Measurements from ENCODE around the gene RPS17.
A peak's percentile ranks its signal among the peaks of the same experiment; 100 is the strongest.
"Not testable (repeated sequence)": the region's sequence is repeated elsewhere in the genome, so short reads cannot be mapped to it uniquely, and the experiment has no call there.

Gene RPS17

GRCh38 chr15:82545478-82545877, 5.2 kb upstream of the RPS17 start:
- no peak for DNase-seq (ENCODE audit: low spot score)

- no peak for DNase-seq (ENCODE audit: low spot score)
Measured at GRCh38 chr15:82545002-82545401, 4.7 kb upstream of the RPS17 start.

DNA sequence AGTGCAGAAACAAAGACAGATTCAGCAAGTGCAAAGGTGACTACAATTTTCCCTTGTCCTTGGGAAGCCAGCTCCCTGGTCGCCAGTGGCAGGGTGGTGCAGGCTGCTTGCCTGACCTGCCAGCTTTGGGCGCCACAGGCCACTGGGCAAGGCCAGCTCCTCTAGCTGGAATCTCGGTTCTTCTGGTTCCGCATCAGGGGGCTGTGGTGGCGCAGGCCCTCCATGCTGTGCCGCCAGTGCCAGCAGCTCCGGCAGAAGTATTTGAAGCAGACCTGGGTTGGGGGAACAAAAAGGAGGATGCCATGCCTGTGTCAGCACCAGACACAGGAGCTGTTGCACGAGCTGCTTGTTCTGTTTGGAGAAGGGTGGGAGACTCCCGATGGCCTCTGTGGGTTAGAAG, 4.2 kb upstream of the RPS17 start:
- no peak for DNase-seq (ENCODE audit: low spot score)

DNA sequence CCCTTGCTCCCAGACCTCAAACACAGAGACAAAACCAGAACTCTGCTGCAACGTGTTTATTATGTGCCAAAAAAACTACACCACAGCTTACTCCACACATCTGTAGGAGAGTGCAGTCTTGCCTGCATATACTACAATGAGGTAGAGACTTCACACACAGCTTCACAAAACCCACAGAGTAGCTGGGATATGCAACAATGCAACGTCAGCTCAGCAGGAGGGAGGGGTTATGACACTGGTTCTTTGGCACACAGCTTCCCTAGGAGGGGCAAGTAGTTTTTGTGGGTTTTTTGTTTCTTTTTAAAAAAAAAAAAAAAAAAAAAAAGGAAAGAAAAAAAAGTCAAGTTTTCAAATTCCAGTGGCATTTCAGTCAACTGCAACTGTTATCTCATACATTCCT, 2.9 kb upstream of the RPS17 start:
- no peak for DNase-seq (ENCODE audit: low spot score)

GRCh38 chr15:82540984-82541431, 751 bp upstream of the RPS17 start:
- peak; percentile 34 for DNase-seq (ENCODE audit: low spot score)

- DNase-seq (ENCODE audit: low spot score): peak; percentile 21
Measured at GRCh38 chr15:82539691-82540054, 584 bp downstream of the RPS17 start.

GRCh38 chr15:82538961-82539690, 1.1 kb downstream of the RPS17 start:
- DNase-seq (ENCODE audit: low spot score): no peak

GRCh38 chr15:82537351-82537908, 2.8 kb downstream of the RPS17 start:
- DNase-seq (ENCODE audit: low spot score): no peak

DNA sequence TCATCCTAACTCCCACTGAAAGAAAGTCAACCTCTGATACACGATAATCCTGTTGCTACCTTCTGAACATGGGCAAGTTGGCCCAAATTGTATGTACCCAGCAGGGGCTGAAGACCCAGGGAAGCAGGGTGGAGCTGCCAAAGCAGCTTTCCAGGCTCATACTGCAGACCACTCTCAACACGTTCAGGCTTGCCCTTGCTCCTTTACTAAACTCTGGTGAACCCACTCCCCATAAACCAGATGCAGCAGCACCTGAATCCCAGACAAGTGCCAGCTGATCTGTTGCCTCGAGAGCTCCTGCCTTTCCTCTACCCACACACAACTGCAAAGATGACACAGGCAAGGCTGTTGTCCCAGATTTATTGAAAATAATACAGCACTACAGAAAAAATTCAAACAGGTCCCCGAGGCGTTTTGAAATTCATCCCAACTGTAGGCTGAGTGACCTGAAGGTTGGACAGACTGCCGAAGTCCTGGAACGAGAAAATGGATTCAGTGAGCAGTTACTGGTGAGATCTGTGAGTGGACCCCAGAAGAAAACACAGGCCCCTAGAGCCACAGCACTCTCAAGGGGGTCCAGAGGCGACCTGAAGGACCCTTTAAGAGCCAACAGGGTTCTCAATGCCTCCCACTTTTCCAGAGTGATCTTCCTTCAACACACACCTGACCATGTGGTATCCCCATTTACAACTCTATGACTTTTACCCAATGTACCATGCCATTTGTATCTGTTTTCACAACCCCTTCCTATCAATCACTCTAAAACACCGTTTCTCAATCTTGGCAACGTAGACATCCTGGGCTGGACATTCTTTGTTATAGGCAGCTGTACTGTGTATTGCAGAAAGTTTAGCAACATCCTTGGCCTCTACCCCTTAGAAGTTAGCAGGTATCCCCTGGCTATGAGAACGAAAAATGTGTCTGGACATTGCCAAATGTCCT, 3.6 kb downstream of the RPS17 start:
- no peak for DNase-seq (ENCODE audit: low spot score)

DNA sequence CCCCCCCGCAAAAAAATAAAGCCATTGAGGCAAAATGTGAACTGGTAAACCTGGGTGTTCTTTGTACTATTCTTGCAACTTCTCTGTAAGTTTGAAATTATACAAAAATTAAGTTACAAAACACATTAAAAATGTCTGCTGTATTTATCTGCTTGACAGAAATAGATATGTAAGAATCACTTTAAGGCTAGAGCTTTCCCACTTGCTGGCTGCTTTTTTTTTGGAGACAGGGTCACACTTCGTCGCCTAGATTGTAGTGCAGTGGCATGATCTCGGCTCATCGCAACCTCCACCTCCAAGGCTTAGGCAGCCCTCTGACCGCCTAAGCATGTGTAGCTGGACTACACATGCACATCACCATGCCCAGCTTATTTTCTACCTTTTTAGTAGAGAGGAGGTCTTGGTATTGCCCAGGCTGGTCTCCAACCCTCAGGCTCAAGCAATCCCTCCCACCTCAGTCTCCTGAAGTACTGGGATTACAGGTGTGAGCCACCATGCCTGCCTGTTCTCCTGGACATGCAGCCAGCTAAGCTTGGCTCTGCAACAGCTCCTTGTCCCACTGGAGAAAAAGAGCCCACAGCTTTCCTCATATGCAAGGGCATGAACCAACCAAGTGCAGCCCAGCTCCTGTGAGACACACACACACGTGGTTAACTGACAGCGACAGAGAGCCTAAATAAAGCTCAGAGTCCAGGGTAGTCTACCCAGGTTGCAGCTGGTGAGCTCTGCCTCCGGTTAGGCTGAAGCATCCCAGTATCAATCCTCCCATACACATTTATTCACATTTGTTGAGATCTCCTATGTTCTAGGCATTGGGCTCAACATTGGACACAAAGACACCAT, 4.5 kb downstream of the RPS17 start:
- no peak for DNase-seq (ENCODE audit: low spot score)

DNA sequence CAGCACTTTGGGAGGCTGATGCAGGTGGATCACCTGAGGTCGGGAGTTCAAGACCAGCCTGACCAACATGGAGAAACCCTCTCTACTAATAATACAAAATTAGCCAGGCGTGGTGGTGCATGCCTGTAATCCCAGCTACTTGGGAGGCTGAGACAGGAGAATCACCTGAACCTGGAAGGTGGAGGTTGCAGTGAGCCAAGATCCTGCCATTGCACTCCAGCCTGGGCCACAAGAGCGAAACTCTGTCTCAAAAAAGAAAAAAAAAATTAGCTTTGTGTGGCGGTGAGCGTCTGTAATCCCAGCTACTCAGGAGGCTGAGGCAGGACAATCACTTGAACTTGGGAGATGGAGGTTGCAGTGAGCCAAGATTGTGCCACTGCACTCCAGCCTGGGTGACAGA, 5.1 kb downstream of the RPS17 start:
- DNase-seq (ENCODE audit: low spot score): not testable (repeated sequence)

DNA sequence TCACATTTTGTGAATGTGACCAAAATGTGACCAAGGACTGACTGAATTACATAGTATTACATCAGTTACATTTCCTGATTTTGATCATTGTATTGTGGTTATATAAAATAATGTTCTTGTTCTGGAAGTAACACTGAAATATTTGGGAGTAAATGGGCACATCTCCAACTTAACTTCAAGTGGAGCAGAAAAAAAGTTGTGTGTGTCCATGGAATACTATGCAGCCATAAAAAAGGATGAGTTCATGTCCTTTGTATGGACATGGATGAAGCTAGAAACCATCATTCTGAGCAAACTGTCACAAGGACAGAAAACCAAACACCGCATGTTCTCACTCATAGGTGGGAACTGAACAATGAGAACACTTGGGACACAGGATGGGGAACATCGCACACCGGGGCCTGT, 5.8 kb downstream of the RPS17 start:
- not testable (repeated sequence) for DNase-seq (ENCODE audit: low spot score)

- DNase-seq (ENCODE audit: low spot score): no peak
Measured at GRCh38 chr15:82533801-82534200, 6.5 kb downstream of the RPS17 start.

- no peak for DNase-seq (ENCODE audit: low spot score)
Measured at GRCh38 chr15:82532991-82533481, 7.2 kb downstream of the RPS17 start.

DNA sequence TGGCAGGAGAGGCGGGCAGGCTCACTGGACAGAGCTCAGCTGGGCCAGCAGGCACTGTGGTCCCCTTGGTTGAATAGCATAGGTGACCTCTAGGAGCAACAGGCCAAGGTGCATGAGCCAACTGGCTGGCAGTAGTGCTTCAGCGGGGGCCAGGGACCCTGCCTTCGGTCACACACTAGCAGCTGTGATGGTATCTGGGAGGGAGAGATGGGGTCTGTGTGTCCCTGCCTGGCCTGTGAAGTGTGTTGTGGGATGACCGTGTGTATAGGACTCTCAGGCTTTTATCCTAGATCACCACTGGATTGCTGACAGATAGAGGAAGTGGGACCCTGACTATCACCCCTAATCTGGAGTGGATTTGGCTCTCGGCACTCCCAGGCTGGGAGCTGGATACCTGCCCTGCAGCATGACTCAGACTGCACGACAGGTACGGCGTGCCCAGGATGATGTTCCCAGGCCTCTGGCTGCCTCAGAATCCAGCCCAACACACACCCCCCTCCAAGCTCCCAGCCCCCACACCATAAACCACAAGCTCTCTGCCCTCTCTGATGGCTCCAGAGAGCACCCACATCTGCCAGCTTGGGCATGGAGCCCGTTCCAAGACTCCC, 7.8 kb downstream of the RPS17 start:
- no peak for DNase-seq (ENCODE audit: low spot score)

DNA sequence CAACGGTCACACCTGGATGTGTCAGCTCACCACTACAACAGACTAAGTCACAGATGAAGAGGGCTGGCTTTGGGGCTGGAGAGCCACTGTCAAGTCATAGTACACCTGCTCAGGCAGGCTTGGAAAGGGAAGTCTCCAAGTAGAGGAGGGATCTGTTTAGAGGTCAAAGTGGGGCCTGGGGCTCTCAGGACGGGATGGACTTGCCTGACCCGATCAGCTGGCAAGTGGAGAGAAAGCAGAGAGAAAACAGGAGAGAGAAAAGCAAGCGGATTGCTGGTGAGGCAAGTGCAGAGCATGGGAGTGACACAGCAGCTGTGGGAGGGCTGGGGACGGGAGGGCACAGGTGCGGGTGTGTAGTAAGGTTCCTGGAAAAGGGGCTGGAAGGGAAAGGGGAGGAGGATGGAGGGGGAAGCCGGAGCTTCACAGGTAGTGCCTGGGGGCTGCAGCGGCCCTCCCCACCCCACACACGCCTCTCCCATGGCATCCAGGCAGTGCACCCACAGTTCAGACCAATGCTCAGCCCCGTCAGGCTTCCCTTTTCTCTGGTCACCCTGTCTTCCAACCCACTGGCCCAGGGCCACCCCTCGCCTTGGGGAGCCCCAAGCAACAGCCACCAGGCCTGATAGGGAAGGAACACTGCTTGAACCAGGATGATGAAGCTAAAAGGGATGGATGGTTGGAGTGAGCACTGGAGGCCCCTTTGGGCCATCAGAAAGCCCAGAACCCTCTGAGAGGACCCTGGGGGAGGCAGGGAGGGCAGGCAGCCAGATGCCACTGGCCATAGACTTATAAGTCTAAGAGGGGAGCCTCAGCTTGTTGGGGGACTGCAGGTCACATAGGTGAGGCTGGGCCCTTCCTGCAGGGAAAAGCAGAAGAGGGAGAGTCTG, 8.5 kb downstream of the RPS17 start:
- DNase-seq (ENCODE audit: low spot score): no peak

GRCh38 chr15:82530606-82531379, 9.5 kb downstream of the RPS17 start:
- DNase-seq (ENCODE audit: low spot score): peak; percentile 67

DNA sequence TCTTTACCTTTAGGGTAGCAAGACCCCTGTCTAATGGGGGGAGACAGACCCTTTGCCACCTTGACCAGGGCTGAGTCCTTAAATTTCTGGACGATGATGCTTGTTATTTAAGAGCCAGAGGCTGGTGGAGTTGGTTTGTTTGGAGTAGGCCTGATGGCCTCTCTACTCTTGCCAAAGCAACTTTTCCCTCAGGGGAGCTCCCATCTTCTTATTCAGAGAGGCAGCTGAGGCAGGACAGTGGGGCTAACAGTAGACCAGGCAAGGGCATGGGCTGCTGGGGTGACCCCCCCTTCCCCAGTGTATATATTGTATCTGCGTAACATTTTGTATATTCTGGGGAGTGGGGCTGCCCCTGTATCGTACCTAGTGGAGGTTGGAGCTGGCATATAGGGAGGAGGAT, 10.3 kb downstream of the RPS17 start:
- DNase-seq (ENCODE audit: low spot score): no peak

GRCh38 chr15:82513587-82513986, 26.7 kb downstream of the RPS17 start:
- not testable (repeated sequence) for DNase-seq (ENCODE audit: low spot score)

All from Ammon's horn (tissue), 1 donor.